Lower lobe of right lung (tissue), 2 donors: Measurements from ENCODE around the gene TFDP1. TPM values are rescaled to one million over a fixed set of nuclear protein-coding genes. Genes with fewer than 3 reads are reported as not detected.

ENCODE experiments used
- ATAC-seq, 2 donors: fragments of 200-7000 bp; cut with Tn5 transposase; one replicate each; pipeline ENCODE4 v1.9.1; 2020 to 2022; ENCODE audit warnings: mild to moderate bottlenecking in 2 of 2, moderate library complexity in 2 of 2
- DNase-seq: peaks from one replicate; pipeline ENCODE4 v3.0.0-alpha.2; 2020
- H3K27ac ChIP-seq: fragments of 200-600 bp; one replicate; pipeline ENCODE4 v1.8.0; 2022
- H3K27me3 ChIP-seq: fragments of 200-600 bp; one replicate; pipeline ENCODE4 v1.8.0; 2022; ENCODE audit warnings: low read depth
- H3K36me3 ChIP-seq: fragments of 200-600 bp; one replicate; pipeline ENCODE4 v1.8.0; 2022; ENCODE audit warnings: mild to moderate bottlenecking
- H3K4me1 ChIP-seq: fragments of 200-600 bp; one replicate; pipeline ENCODE4 v1.8.0; 2022
- H3K4me3 ChIP-seq: fragments of 200-600 bp; one replicate; pipeline ENCODE4 v1.8.0; 2022; ENCODE audit warnings: mild to moderate bottlenecking
- H3K9me3 ChIP-seq: fragments of 200-600 bp; one replicate; pipeline ENCODE4 v1.8.0; 2022
- CTCF ChIP-seq: fragments of 200-600 bp; IDR thresholded peaks from one replicate; pipeline ENCODE4 v1.8.0; 2022; ENCODE audit warnings: antibody characterized with exemption, mild to moderate bottlenecking
- intact Hi-C: fragments of 100-400 bp; cut with DNase I; formaldehyde crosslinking; loops from one replicate; pipeline ENCODE4 v1.11.0; 2022
- total RNA-seq: library from RNA; stranded (reverse); fragmentation: NEBNext Ultra II Directional; extraction: Animal tissue kit (Norgen Biotek cat#: 25700); gene quantifications from one replicate; pipeline ENCODE4 v1.2.1, GENCODE V29; 2021
- donor health status: DM: no; HTN: yes; CAD: no; lungs with severe emphysema.

Gene TFDP1
- total RNA-seq, 1 donor from 2014 or later, result 47.0 TPM

- H3K9me3 ChIP-seq, result no peaks in the 10 kb centered on the region
- peaks cover 58% of the 10 kb centered on the region for H3K36me3 ChIP-seq
- no peak for TF ChIP-seq CTCF
- DNase-seq (peak; percentile 34), ATAC-seq (no peak)
- H3K27me3 ChIP-seq, result no peaks in the 10 kb centered on the region
- no peak overlapping the region for H3K4me3 ChIP-seq
- no peaks in the 10 kb centered on the region for H3K4me1 ChIP-seq
- intact Hi-C loops, result no loop called here
- H3K27ac ChIP-seq, result no peak overlapping the region
Measured at GRCh38 chr13:113631341-113632095, 47.0 kb downstream of the TFDP1 start.

- Histone ChIP-seq H3K4me3 (no peak overlapping the region), H3K27me3 (no peaks in the 10 kb centered on the region), H3K9me3 (no peaks in the 10 kb centered on the region), H3K36me3 (peaks cover 71% of the 10 kb centered on the region), H3K27ac (no peak overlapping the region), H3K4me1 (no peaks in the 10 kb centered on the region)
- no peak for TF ChIP-seq CTCF
- intact Hi-C loops, result no loop called here
- DNase-seq (peak; percentile 15), ATAC-seq (no peak)
Measured at GRCh38 chr13:113632706-113633484, 48.3 kb downstream of the TFDP1 start.

GRCh38 chr13:113633485-113633873, 48.9 kb downstream of the TFDP1 start:
- DNase-seq (peak; percentile 28), ATAC-seq (no peak)
- no peak overlapping the region for H3K27ac ChIP-seq
- no peak for TF ChIP-seq CTCF
- H3K9me3 ChIP-seq, result no peaks in the 10 kb centered on the region
- peaks cover 77% of the 10 kb centered on the region for H3K36me3 ChIP-seq
- H3K4me1 ChIP-seq, result no peaks in the 10 kb centered on the region
- no peak overlapping the region for H3K4me3 ChIP-seq
- H3K27me3 ChIP-seq, result no peaks in the 10 kb centered on the region
- intact Hi-C loops, result no loop called here

GRCh38 chr13:113634279-113635047, 49.9 kb downstream of the TFDP1 start:
- H3K27ac ChIP-seq, result no peak overlapping the region
- H3K9me3 ChIP-seq, result no peaks in the 10 kb centered on the region
- H3K4me1 ChIP-seq, result no peaks in the 10 kb centered on the region
- H3K36me3 ChIP-seq, result peaks cover 85% of the 10 kb centered on the region
- no peak for TF ChIP-seq CTCF
- ATAC-seq (no peak), DNase-seq (peak; percentile 8)
- no peak overlapping the region for H3K4me3 ChIP-seq
- intact Hi-C loops, result no loop called here
- no peaks in the 10 kb centered on the region for H3K27me3 ChIP-seq

GRCh38 chr13:113635048-113635420, 50.5 kb downstream of the TFDP1 start:
- DNase-seq (peak; percentile 14), ATAC-seq (no peak)
- Histone ChIP-seq H3K9me3 (no peaks in the 10 kb centered on the region), H3K4me1 (no peaks in the 10 kb centered on the region), H3K27ac (no peak overlapping the region), H3K27me3 (no peaks in the 10 kb centered on the region), H3K4me3 (no peak overlapping the region), H3K36me3 (peaks cover 89% of the 10 kb centered on the region)
- intact Hi-C loops, result no loop called here
- TF ChIP-seq CTCF, result no peak
